Neural progenitor cell (in vitro differentiated cells): Measurements from ENCODE around the gene DDX5. TPM values are rescaled to one million over a fixed set of nuclear protein-coding genes. Genes with fewer than 3 reads are reported as not detected.

Experiments used
- DNase-seq: peaks from one replicate; pipeline ENCODE4 v3.0.0-alpha.2; 2016; ENCODE audit warnings: low spot score
- H2AFZ ChIP-seq: fragments of 200-600 bp; sonication (generic); replicated peaks from 2 replicates; pipeline ENCODE4 v1.6.1; 2016; ENCODE audit warnings: antibody characterized with exemption
- H3F3A ChIP-seq: fragments of 200-600 bp; sonication (generic); 2 replicates; pipeline ENCODE4 v1.6.1; 2016; ENCODE audit warnings: antibody characterized with exemption, low read depth
- H3K27ac ChIP-seq: fragments of 200-600 bp; sonication (generic); 2 replicates; pipeline ENCODE4 v1.5.1; 2016; ENCODE audit warnings: mild to moderate bottlenecking
- H3K27me3 ChIP-seq: fragments of 200-600 bp; sonication (generic); 2 replicates; pipeline ENCODE4 v1.6.1; 2016; ENCODE audit warnings: mild to moderate bottlenecking, moderate library complexity
- H3K36me3 ChIP-seq: fragments of 200-600 bp; sonication (generic); 2 replicates; pipeline ENCODE4 v1.5.1; 2016
- H3K4me1 ChIP-seq: fragments of 200-600 bp; sonication (generic); 2 replicates; pipeline ENCODE4 v1.6.1; 2016; ENCODE audit warnings: mixed run types
- H3K4me2 ChIP-seq: fragments of 200-600 bp; sonication (generic); 2 replicates; pipeline ENCODE4 v1.6.1; 2016
- H3K4me3 ChIP-seq: fragments of 200-600 bp; sonication (generic); 2 replicates; pipeline ENCODE4 v1.5.1; 2016
- H3K79me2 ChIP-seq: fragments of 200-600 bp; sonication (generic); 2 replicates; pipeline ENCODE4 v1.6.1; 2016; ENCODE audit warnings: low read depth
- H3K9ac ChIP-seq: fragments of 200-600 bp; sonication (generic); 2 replicates; pipeline ENCODE4 v1.6.1; 2016
- H3K9me3 ChIP-seq: fragments of 200-600 bp; sonication (generic); 2 replicates; pipeline ENCODE4 v1.5.1; 2016; ENCODE audit warnings: low read depth
- H4K20me1 ChIP-seq: fragments of 200-600 bp; sonication (generic); 2 replicates; pipeline ENCODE4 v1.6.1; 2016; ENCODE audit warnings: low read depth
- H3K27ac Mint-ChIP-seq: 3 replicates; pipeline ENCODE4 v1.8.0; 2021; ENCODE audit warnings: mixed read lengths
- H3K27me3 Mint-ChIP-seq: 2 replicates; pipeline ENCODE4 v1.8.0; 2022; ENCODE audit warnings: low read depth, mild to moderate bottlenecking, inconsistent platforms, moderate library complexity, mixed read lengths; ENCODE audit not compliant: insufficient read depth
- H3K36me3 Mint-ChIP-seq: 3 replicates; pipeline ENCODE4 v1.8.0; 2021; ENCODE audit warnings: mixed read lengths
- H3K4me1 Mint-ChIP-seq: 3 replicates; pipeline ENCODE4 v1.8.0; 2021; ENCODE audit warnings: mixed read lengths
- H3K4me3 Mint-ChIP-seq: 3 replicates; pipeline ENCODE4 v1.8.0; 2021; ENCODE audit warnings: mild to moderate bottlenecking, moderate library complexity, mixed read lengths
- H3K9me3 Mint-ChIP-seq: 3 replicates; pipeline ENCODE4 v1.8.0; 2020; ENCODE audit warnings: mixed read lengths
- CTCF ChIP-seq: fragments of 200-600 bp; sonication (generic); IDR thresholded peaks from 2 replicates; pipeline ENCODE4 v1.5.1; 2017; ENCODE audit warnings: antibody characterized with exemption, mild to moderate bottlenecking
- EZH2 ChIP-seq: fragments of 200-600 bp; sonication (generic); IDR thresholded peaks from 2 replicates; pipeline ENCODE4 v1.6.1; 2017; ENCODE audit warnings: antibody characterized with exemption, mild to moderate bottlenecking, moderate library complexity
- EZH2phosphoT487 ChIP-seq: fragments of 200-600 bp; sonication (generic); IDR thresholded peaks from 2 replicates; pipeline ENCODE4 v1.6.1; 2017; ENCODE audit warnings: antibody characterized with exemption
- total RNA-seq: library from RNA; depleted of rRNA; stranded (reverse); fragments of >200 nt; gene quantifications from 2 replicates; pipeline ENCODE4 v1.2.3, GENCODE V29; 2015; ENCODE audit warnings: low replicate concordance

Gene DDX5
- total RNA-seq, 1 donor from 2014 or later = 967 TPM

GRCh38 chr17:64458756-64459155 lies 47.3 kb downstream of the DDX5 start:
- no peak overlapping the region for H3K4me2 ChIP-seq
- no peaks in the 10 kb centered on the region for H3K9me3 ChIP-seq
- no peak overlapping the region for H3K27ac Mint-ChIP-seq
- H3K36me3 Mint-ChIP-seq = no peaks in the 10 kb centered on the region
- H3K36me3 ChIP-seq = no peaks in the 10 kb centered on the region
- H3K4me1 Mint-ChIP-seq = no peaks in the 10 kb centered on the region
- no peak overlapping the region for H3K4me3 Mint-ChIP-seq
- H3K4me3 ChIP-seq = no peak overlapping the region
- no peak overlapping the region for H3K27ac ChIP-seq
- H3K27me3 Mint-ChIP-seq = peaks cover 3% of the 10 kb centered on the region
- DNase-seq = no peak
- no peak overlapping the region for H2AFZ ChIP-seq
- H3F3A ChIP-seq = no peaks in the 10 kb centered on the region
- no peaks in the 10 kb centered on the region for H3K27me3 ChIP-seq
- no peaks in the 10 kb centered on the region for H3K9me3 Mint-ChIP-seq
- H3K4me1 ChIP-seq = no peaks in the 10 kb centered on the region
- H4K20me1 ChIP-seq = no peaks in the 10 kb centered on the region
- H3K79me2 ChIP-seq = no peaks in the 10 kb centered on the region
- H3K9ac ChIP-seq = no peak overlapping the region
- TF ChIP-seq EZH2 = no peak
- TF ChIP-seq CTCF = no peak
- TF ChIP-seq EZH2phosphoT487 = no peak

GRCh38 chr17:64457156-64457555 lies 48.9 kb downstream of the DDX5 start:
- no peak for DNase-seq
- no peaks in the 10 kb centered on the region for H3K27me3 ChIP-seq
- Mint-ChIP-seq H3K27ac (no peak overlapping the region), H3K4me3 (no peak overlapping the region), H3K9me3 (no peaks in the 10 kb centered on the region), H3K27me3 (peaks cover 5% of the 10 kb centered on the region), H3K36me3 (no peaks in the 10 kb centered on the region), H3K4me1 (no peaks in the 10 kb centered on the region)
- H3K79me2 ChIP-seq = no peaks in the 10 kb centered on the region
- H3K27ac ChIP-seq = no peak overlapping the region
- no peak overlapping the region for H2AFZ ChIP-seq
- no peaks in the 10 kb centered on the region for H4K20me1 ChIP-seq
- no peak overlapping the region for H3K4me3 ChIP-seq
- no peaks in the 10 kb centered on the region for H3F3A ChIP-seq
- H3K36me3 ChIP-seq = no peaks in the 10 kb centered on the region
- H3K9ac ChIP-seq = no peak overlapping the region
- H3K9me3 ChIP-seq = no peaks in the 10 kb centered on the region
- H3K4me1 ChIP-seq = no peaks in the 10 kb centered on the region
- H3K4me2 ChIP-seq = no peak overlapping the region
- TF ChIP-seq EZH2 (no peak), EZH2phosphoT487 (no peak)

GRCh38 chr17:64455993-64456885 lies 49.9 kb downstream of the DDX5 start:
- H3K9ac ChIP-seq = no peak overlapping the region
- Mint-ChIP-seq H3K9me3 (no peaks in the 10 kb centered on the region), H3K4me3 (no peak overlapping the region), H3K4me1 (no peaks in the 10 kb centered on the region), H3K36me3 (no peaks in the 10 kb centered on the region), H3K27me3 (peaks cover 5% of the 10 kb centered on the region), H3K27ac (no peak overlapping the region)
- H4K20me1 ChIP-seq = no peaks in the 10 kb centered on the region
- H3K4me3 ChIP-seq = no peak overlapping the region
- H3K4me2 ChIP-seq = no peak overlapping the region
- H3K27me3 ChIP-seq = no peaks in the 10 kb centered on the region
- no peaks in the 10 kb centered on the region for H3F3A ChIP-seq
- no peak overlapping the region for H2AFZ ChIP-seq
- no peaks in the 10 kb centered on the region for H3K79me2 ChIP-seq
- no peak overlapping the region for H3K27ac ChIP-seq
- DNase-seq = no peak
- no peaks in the 10 kb centered on the region for H3K9me3 ChIP-seq
- no peaks in the 10 kb centered on the region for H3K36me3 ChIP-seq
- TF ChIP-seq EZH2 (no peak), CTCF (no peak), EZH2phosphoT487 (no peak)
- no peaks in the 10 kb centered on the region for H3K4me1 ChIP-seq

GRCh38 chr17:64449545-64449944 lies 56.5 kb downstream of the DDX5 start:
- no peaks in the 10 kb centered on the region for H3K4me1 Mint-ChIP-seq
- Histone ChIP-seq H3K9me3 (no peaks in the 10 kb centered on the region), H4K20me1 (no peaks in the 10 kb centered on the region), H3K27me3 (no peaks in the 10 kb centered on the region), H3K36me3 (no peaks in the 10 kb centered on the region), H3K79me2 (no peaks in the 10 kb centered on the region), H3K4me3 (no peak overlapping the region), H3K4me1 (no peaks in the 10 kb centered on the region), H2AFZ (no peak overlapping the region), H3K9ac (no peak overlapping the region), H3K4me2 (no peak overlapping the region), H3F3A (no peaks in the 10 kb centered on the region), H3K27ac (no peak overlapping the region)
- no peak overlapping the region for H3K4me3 Mint-ChIP-seq
- TF ChIP-seq EZH2phosphoT487 = no peak
- TF ChIP-seq EZH2 = no peak
- no peak for TF ChIP-seq CTCF
- H3K27ac Mint-ChIP-seq = no peak overlapping the region
- no peak for DNase-seq
- peaks cover 8% of the 10 kb centered on the region for H3K27me3 Mint-ChIP-seq
- no peaks in the 10 kb centered on the region for H3K36me3 Mint-ChIP-seq
- H3K9me3 Mint-ChIP-seq = no peaks in the 10 kb centered on the region
